ENCODE measurements around the gene ARFGAP1.
A peak's percentile ranks its signal among the peaks of the same experiment; 100 is the strongest.

Gene ARFGAP1

DNA sequence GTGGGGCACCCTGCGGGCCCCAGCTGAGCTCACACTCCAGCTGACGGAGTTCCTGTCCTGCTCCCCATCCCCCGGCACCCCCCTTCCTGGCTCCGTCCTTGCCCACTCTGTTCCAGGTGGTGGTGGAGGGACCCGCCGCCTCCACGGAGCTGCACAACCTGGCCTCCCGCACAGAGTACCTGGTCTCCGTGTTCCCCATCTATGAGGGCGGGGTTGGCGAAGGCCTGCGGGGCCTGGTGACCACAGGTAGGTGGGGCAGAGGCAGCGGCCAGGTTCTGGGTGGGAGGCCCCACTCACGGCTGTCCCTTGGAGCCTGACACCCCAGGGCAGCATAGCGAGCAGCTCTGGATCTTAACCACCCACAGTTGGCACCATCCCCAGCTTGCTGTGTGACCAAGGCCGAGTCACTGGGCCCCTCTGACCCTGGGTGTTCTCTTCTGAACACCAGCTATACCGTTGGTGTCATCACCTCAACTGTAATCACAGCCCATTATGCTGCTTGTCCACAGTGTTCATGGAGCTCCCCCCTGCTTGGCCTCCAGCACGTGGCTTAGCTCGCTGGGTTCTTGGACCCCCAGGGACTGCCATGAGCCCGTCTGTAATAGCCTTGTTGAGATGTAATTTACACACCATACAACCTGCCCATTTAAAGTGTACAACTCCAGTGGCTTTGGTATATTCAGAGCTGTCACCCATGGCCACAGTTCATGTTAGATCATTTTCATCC lies 37.8 kb downstream of the ARFGAP1 start:
- peak in 2 of 3 experiments; percentile 22 to 34 for DNase-seq

DNA sequence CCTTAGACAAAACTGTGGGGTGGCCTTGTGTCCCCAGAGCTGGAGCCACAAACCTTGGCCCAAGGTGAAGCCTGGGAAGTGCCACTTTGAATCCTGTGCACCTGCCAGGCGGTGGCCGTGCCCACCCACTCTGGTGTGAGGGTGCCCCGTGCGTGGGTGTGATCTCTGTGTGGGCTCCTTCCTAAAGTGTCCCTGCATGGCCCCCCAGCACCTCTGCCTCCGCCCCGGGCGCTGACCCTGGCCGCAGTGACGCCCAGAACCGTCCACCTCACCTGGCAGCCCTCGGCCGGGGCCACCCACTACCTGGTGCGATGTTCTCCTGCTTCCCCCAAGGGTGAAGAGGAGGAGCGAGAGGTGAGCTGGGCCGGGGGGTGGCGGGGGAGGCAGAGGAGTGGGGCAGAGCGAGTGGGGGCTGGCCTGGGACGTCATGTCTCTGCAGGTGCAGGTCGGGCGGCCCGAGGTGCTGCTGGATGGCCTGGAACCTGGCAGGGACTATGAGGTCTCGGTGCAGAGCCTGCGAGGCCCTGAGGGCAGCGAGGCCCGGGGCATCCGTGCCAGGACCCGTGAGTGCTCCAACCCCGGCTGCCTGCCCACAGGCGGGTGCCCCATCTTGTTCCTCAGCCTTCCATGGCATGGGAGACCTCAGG lies 38.7 kb downstream of the ARFGAP1 start:
- DNase-seq = no peak

DNA sequence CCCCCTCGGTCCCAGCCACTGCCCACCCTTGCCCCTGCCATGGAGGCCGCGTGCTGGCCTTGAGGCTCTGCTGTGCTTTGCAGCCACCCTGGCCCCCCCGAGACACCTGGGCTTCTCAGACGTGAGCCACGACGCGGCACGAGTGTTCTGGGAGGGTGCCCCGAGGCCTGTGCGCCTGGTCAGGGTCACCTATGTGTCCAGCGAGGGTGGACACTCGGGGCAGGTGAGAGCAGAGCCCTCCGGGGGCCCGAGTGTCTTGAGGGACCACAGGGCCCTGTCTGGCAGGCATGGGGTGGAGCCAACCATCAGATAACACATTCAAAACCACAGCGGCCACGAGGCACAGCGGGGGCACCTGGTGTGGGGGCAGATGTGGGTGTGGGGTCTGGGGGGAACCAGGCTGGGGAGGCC lies 39.2 kb downstream of the ARFGAP1 start:
- DNase-seq = no peak

DNA sequence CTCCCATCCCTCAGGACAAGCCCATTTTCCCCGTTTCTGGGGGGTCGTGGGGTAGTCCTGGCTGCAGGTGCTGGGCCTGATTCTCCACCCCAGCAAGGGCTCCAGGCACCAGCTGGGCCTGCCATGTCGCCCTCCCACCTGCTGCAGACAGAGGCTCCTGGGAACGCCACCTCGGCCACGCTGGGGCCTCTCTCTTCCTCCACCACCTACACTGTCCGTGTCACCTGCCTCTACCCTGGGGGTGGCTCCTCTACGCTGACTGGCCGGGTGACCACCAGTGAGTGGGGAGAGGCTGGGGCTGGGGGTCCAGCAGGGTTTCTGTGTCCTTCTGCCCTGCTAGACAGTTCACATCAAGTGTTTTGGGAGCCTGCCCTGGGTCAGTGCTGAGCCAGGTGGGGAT lies 39.7 kb downstream of the ARFGAP1 start:
- DNase-seq = no peak

DNA sequence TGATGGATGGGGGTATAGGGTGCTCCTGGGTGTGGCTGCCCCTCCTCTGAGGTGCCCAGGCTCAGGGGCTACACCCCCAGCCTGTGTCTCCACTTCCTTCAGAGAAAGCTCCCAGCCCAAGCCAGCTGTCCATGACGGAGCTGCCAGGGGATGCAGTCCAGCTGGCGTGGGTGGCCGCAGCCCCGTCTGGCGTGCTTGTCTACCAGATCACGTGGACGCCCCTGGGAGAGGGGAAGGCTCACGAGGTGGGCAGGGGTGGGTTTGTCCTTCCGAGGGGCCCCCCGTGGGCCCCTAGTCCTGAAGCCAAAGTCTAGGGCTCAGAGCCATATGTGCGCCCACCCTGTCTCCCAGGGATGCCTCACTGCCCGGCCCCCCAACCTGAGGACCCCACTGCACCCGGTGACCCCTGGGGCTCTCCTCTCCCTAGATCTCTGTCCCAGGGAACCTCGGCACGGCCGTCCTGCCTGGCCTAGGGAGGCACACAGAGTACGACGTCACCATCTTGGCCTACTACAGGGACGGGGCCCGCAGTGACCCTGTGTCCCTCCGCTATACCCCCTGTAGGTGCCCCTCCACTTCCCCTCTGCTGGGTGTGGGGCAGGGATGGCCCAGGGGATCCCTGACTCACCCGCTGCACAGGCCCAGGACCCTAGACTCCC lies 40.2 kb downstream of the ARFGAP1 start:
- no peak for DNase-seq

DNA sequence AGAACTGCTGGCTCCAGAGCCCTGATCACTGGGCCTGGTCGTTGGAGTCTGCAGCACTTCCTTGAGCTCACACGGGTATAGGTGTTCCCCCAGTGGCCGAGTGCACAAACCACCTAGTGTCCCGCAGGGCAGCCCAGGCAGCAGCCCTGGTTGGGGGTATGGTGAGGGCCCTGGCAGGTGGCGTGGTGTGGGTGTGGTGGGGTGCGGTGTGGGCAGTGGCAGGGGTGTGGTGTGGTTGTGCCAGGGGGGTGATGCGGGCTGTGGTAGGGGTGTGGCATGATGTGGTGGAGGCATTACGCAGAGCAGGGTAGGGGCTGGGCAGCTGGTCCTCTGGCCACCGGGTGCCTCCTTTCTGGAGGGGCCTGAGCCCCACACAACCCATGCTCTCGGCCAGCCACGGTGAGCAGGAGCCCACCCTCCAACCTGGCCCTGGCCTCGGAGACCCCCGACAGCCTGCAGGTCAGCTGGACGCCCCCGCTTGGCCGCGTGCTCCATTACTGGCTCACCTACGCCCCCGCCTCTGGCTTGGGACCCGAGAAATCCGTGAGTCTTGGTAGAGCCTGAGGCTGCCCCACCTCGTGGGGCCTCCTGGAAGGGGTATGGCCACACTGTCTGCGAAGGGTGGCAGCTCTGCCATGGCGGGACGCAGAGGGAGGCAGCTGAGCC lies 40.9 kb downstream of the ARFGAP1 start:
- no peak for DNase-seq

DNA sequence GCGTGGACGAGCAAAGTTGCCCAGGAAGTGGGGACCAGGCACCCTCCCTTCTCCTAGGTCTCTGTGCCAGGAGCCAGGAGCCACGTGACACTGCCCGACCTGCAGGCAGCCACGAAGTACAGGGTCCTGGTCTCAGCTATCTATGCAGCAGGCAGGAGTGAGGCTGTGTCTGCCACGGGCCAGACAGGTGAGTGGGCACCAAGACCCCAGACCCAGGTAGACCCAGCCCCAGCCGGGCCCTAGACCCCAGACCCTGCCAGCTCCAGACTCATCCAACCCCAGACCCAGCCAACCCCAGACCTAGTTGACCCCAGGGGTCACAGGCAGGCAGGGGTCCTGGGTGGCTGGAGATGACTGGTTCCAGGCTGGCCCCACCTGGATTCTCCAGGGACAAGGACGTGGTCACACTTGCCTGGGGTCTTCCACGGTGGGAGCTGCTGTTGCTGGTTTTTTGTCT lies 41.4 kb downstream of the ARFGAP1 start:
- no peak for DNase-seq

DNA sequence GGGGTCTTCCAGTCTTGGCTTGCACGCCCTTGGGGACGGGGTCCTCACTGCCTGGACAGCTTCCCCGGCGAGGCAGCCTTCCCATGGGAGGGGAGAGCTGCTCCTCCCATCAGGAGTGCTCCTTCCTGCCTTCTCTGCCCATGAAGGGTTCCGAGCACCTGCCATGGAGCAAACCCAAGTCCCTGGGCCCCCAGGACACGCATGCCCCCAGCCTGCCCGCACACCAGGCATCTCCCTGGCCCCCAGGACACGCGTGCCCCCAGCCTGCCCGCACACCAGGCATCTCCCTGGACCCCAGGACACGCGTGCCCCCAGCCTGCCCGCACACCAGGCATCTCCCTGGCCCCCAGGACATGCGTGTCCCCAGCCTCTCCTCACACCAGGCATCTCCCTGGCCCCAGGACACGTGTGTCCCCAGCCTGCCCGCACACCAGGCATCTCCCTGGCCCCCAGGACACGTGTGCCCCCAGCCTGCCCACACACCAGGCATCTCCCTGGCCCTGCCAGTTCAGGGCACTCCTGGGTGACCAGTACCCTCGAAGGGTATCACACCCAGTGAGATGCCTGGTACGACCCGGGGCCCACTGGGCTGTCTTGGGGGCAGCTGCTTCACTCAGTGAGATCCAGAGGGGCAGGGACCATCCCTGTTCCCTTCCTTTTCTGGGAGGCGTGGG lies 42.1 kb downstream of the ARFGAP1 start:
- no peak for DNase-seq

DNA sequence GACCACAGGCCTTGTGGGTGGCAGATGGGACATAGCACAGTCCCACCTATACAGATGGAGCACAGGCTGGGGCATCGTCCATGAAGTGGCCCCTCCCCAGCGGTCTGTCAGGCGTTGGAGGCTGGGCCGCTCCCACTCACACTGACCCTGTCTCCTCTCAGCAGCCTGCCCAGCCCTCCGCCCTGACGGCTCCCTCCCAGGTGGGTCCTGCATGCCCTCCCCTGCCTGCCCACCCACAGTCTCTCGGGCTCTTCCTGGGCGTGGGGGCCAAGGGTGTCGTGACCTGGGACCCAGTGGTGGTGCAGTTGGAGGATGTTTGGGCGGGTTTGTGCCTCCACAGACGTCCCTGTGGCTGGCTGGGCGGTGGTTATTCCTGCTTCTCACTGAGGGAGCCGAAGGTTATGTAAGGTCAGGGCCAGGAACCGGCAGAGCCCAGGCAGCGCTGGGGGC lies 42.7 kb downstream of the ARFGAP1 start:
- DNase-seq = no peak

DNA sequence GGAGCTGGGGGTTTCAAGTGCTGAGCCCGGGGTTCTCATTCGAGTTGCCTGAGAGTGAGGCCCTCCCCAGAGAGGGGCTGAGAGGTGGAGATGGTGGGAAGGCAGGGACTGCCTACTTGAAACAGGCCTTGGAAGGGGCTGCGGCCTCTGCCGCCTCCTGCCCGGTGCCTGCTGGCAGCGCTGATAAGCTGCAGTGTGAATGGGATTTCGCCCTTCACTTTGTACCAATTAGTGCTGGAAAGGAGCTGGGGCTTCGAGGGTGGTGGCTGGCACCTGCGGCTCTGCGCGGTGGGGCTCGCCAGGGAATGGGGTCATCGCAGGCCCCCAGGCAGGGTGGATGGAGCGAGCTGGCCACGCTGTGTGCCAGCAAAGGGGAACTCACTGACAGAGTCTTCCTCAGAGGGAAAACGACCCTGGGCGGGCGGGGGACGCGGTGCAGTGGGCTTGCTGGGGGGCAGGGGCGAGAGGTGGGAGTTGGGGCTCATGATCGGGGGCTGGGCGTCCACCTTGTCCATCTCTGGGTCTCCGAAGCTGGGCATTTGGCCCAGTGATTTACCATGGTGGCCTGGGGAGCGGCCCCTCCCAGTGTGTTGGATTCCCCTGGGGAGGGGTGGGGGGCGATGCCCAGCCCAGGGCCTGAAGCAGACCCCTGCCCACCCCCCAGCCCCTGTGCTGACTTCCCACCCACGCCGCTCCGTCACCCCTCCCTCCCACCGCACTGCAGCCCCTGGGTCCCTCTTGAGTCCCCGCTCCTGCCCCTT lies 43.3 kb downstream of the ARFGAP1 start:
- DNase-seq = no peak

DNA sequence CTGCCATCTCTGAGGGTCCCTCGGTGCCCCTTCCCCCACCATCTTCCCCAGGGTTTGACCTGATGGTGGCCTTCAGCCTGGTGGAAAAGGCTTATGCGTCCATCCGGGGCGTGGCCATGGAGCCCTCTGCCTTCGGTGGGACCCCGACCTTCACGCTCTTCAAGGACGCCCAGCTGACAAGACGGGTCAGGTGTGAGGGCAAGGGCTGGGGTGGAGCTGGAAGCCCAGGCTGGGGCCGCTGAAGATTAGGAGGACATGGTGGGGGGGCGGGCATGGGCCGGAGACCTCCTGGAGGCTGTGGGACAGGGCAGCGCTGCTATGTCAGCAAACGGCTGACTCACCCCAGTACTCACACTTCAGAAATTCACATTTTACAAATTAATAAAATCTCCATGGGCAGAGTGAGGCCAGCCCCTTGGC lies 43.9 kb downstream of the ARFGAP1 start:
- no peak for DNase-seq

DNA sequence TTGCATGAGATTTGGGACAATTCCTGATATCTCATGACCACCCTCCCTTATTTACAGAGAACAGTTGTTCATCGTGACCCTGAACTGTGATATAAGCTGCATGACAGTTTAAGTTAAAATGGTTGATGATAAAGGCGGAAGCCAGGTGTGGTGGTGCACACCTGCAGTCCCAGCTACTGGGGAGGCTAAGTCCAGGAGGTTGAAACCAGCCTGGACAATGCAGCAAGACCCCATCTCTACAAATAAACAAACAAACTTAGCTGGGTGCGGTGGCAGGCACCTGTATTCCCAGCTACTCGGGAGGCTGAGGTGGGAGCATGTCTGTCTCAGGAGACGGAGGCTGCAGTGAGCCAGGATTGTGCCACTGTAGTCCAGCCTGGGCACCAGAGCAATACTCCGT lies 44.4 kb downstream of the ARFGAP1 start:
- DNase-seq = no peak

DNA sequence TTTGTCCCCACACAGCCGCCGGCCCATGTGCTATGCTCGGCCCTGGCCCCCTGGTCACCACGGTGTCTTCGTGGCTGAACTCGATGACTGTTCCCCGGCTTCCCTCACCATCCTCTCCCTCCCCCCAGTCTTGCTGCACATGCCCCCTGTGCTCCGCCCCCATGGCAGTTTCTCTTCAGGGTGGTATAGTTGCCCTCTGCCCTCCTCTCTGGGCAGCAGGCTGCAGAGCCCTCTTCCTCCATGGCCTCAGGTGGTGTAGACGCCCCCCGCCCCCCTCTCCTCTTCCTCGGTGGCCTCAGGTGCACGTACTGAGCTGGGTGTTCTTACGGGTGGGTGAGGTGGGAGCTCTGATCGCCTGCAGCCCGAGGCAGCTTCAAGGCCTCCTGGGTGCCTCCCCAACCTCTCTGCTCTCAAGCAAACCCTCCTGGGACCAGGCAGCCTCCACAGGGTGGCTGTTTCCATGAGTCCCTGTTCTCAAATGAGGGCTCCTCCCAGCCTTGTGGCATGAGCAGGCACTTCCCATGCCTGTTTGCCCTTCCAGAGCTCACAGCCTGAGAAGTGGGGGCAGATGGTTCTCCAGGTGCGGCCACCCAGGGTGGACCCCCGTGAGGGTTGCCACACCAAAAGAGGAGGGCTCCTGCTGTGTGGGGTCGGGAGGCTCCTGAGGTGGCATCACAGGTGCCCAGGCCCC lies 45.1 kb downstream of the ARFGAP1 start:
- DNase-seq = peak in 1 of 3 experiments; percentile 20

DNA sequence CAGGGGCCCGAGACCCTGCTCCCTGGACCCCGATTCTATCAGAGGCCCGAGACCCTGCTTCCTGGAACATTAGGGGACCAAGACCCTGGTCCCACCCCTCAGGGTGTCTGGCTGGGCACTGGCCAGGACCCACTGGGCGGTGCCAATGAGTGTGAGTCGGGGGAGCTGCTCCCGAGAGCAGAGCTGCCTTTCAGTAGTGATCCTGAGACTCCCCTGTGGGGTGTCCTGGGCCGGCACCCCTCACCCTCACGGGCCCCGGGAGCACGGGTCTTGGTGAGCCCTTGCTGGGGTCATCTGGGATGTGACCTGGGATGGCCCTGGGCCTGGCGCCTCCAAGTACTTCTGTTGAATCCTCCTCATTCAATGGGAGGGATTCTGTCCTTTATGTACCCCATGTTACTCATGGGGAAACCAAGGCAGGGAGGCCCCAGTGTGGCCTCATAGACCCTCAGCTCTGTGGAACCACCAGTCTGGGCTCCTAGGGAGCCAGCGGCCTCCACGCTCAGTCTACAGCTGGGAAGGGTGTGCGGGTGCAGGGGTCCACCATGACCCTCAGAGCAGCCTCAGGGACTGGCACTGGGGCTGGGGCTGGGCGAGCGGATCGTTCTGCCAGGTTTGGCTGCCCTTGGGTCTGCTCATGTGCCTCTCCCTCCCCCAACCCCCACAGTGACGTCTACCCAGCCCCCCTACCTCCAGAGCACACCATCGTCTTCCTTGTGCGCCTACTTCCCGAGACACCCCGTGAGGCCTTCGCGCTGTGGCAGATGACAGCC lies 46.0 kb downstream of the ARFGAP1 start:
- DNase-seq = no peak

DNA sequence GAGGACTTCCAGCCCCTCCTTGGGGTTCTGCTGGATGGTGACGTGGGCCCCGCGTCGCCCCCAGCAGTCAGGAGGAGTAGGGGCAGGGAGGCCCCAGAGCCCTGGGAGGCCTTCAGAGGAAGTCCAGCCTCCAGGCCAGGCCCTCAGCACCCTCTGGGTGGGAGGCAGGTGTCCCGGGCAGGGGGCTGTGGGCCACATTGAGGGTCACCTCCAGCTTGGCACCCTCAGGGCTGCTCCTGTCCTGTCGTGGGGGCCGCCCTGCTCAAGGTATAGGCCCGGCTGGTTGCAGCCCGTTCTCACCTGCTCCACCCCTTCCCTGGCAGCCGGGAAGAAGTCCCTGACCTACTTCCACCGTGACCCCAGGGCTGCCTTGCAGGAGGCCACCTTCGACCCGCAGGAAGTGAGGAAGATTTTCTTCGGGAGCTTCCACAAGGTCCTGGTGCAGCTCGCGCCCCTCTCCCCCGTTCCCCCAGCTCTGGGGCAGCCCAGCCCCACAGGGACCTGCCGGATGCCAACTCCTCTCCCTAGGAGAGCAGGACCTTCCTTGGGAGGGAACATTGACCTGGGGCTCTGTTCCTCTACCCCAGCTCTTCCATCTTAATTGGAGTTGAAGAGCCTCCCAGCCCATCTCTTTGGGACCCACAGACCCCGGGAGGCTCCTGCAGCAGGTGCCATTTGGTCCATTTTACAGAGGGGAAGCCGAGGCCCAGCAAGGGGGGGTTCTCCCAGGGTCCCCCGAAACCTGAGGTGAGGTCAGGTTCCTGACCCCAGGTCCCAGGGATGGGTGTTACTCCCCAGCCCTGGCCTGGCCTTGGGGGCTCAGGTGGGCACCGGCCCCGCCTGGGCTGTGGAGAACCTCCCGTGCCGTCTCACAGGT lies 46.8 kb downstream of the ARFGAP1 start:
- no peak for DNase-seq

DNA sequence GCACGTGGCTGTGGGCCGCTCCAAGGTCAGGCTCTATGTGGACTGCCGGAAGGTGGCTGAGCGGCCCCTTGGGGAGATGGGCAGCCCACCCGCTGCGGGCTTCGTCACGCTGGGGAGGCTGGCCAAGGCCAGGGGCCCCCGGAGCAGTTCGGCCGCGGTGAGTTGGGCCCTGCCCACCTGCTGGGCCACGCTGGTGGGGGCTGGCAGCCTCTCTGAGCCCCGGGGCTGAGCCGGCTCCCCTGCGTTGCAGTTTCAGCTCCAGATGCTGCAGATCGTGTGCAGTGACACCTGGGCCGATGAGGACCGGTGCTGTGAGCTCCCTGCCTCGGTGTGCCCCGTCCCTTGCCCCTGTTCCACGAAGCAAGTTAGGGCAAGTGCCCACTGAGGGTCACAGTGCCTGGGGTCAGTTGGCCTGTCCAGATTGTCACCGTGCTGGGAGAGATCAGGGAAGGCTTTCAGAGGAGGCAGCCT lies 47.5 kb downstream of the ARFGAP1 start:
- no peak for DNase-seq

DNA sequence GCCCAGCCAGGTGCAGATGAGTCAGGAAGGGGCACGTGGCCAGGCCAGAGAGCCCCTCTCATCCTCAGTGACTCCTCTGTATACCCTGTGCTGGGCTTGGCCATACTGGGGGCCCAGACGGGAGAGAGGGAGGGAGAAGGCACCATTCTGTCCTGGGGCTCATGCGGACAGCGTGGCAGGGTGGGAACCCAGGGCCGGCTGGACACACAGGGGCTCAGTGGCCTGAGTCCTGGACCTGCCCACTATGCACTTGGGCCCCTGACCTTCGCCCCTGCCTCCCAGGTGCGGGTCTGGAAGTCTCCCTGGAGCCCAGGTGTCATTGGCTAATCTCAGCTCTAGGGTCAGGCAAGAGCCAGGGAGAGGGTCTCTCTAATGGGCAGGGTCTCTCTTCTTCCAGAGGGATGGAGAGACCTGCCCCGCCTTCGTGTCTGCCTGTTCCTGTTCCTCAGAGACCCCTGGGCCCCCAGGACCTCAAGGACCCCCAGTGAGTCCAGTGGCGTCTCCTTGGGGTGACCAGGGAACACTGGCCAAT lies 48.1 kb downstream of the ARFGAP1 start:
- DNase-seq = no peak

DNA sequence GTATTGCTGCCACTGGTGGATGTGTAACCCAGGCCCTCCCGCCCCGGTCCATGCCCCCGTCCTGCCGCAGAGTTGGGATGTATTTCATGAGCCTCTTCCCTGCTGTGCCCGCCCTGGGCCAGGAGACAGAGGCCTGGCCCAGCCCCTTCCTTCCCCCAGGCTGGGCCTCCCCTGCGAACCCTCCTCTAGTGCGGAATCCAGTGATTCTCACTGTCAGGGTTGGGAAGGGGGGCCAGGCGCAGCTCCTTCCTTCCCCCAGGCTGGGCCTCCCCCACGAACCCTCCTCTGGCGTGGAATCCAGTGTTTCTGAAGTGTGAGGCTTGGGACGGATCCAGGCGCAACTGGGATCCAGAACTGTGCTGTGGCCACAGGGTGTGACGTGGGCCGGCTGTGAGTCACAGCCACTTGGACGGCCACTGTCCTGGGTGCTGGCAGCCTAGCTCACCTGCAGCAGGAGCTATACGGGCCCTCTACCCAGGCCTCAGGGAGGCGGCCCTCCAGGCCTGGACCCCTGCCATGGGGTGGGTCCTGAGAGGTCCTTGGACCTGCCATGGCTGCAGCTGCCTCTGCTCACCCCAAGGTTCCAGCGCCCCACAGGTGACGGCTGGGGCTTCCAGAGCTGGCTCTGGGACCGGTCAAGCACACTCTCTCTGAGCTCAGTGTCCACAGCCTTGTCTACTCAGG lies 48.7 kb downstream of the ARFGAP1 start:
- DNase-seq = no peak

Data from NCI-H1417 (cell line).